ENCODE measurements around the gene NOC2L.
A peak's percentile ranks its signal among the peaks of the same experiment; 100 is the strongest.

The NOC2L gene

DNA sequence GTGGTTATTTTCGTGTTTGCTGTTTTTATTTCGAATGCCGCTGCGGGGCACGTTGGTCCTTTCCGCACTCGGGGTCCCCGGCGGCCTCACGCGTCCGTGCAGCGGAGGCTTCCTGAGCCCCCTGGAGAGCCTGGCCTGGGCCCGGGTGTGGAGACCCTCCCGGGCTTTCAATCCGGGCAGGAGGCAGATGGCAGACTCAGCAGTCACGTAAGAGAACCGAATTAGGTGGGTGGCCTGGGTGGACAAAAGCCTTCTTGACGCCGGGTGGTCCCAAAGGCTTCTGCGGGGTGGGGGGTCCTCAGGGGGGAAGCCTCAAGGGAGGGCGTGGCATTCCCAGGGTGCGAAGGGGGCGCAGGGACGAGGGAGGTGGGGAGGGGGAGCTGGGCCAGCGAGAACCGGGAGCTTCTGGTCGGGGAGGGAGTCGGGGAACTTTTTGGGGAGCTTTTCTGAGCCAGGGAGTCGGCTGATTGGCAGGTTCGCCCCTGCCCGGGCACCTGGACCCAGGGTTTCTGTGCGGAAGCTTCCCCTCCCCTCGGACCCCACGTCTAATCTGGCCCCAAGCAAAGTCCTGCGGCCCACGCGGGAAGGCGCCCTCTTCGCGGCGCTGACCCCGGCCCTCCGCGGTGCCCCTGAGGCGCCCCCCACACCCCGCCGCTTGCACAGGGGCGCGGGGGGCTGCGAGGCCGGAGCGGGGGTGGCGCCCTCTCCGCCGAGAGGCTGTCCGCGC lies 42.2 kb upstream of the NOC2L start:
- no peak for DNase-seq (ENCODE audit: low read depth)
- peak overlapping the region; percentile 60 for H3K4me3 ChIP-seq (ENCODE audit: low read length)
- TF ChIP-seq CTCF (conservative IDR thresholded peaks at IDR 0.05; ENCODE audit: low read depth, low read length), result no peak

- no peak for TF ChIP-seq CTCF (conservative IDR thresholded peaks at IDR 0.05; ENCODE audit: low read depth, low read length)
- peak; percentile 64 for DNase-seq (ENCODE audit: low read depth)
- peak overlapping the region; percentile 60 for H3K4me3 ChIP-seq (ENCODE audit: low read length)
Measured at GRCh38 chr1:1000357-1001056, 41.5 kb upstream of the NOC2L start.

- DNase-seq (ENCODE audit: low read depth), result peak; percentile 79
- no peak for TF ChIP-seq CTCF (conservative IDR thresholded peaks at IDR 0.05; ENCODE audit: low read depth, low read length)
- peak within 1 kb of the TSS; percentile 60 for H3K4me3 ChIP-seq (ENCODE audit: low read length)
Measured at GRCh38 chr1:999725-1000356, 40.8 kb upstream of the NOC2L start, which contains the start of gene HES4. Gene HES4, minus strand, starts transcription at chr1:1000097. Its CDS starts 124 bp downstream, at chr1:999973.

DNA sequence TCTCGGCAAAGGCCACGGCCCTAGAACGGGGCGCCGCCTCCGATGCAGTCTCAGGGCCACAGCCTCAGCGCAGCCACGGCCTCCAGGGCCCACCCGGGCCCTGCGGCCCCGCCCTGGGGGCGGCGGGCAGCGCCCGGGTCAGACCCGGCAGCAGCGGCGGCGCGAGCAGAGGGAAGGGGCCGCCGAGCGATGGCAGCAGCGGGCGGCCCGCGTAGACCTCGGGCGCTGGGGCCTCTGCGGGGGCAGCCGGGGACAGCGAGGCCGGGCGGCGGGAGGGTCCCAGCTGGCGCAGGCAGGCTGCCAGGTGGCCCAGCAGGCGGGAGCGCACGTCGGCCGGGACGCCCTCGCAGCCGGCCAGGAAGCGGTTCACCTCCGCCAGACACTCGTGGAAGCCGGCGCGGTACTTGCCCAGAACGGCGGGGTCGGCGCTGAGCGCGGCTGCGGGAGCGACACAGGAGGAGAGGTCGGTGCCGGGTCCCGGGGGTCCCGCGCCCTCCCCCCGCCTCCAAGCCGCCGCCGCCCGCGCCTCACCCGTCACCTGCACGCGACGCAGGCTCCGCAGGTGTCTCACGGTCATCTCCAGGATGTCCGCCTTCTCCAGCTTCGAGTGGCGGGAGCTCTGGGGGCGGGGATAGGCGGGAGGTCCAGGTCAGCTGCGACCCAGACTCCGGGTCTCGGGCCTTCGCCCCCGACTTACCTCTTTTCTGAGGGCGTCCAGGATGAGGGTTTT lies 40.1 kb upstream of the NOC2L start:
- peak overlapping the region; percentile 55 for H3K4me3 ChIP-seq (ENCODE audit: low read length)
- DNase-seq (ENCODE audit: low read depth), result no peak
- TF ChIP-seq CTCF (conservative IDR thresholded peaks at IDR 0.05; ENCODE audit: low read depth, low read length), result no peak

- TF ChIP-seq CTCF (conservative IDR thresholded peaks at IDR 0.05; ENCODE audit: low read depth, low read length), result no peak
- DNase-seq (ENCODE audit: low read depth), result no peak
- peak overlapping the region; percentile 55 for H3K4me3 ChIP-seq (ENCODE audit: low read length)
Measured at GRCh38 chr1:998745-998994, 39.6 kb upstream of the NOC2L start.

DNA sequence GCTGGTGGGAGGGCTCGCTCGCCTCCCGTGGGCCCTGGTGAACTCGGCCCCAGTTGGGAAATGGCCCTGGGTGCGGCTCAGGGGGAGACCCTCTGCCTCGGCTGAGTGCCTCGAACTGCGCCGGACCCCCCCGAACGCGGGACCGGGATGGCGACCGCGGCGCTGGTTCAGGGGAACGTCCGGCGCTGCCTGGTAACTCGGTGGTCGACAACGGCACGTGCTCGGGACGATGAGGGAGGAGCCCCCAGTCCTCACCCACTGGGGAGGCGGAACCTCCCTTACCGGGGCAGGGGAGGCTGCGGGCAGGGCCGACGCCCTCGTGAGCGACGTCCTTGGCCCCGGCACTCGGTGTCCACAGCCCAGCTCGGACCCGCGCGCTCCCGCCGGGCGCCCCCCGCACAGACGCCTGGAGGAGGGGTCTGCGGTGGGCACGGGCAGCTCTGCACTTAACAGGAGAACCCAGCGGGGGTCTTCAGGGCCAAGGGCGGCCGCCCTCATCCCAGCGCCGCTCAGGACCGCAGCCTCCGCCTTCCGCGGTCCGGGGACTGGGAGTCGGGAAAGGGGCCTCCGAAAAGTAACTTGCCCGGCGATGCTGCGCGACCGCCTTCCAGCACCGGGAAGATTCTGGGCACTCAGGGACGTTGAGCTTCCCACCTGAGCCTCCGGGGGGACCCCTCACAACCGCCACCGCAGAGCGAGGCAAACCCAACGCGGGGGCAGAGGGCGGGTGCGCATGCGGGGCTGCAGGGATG lies 39.1 kb upstream of the NOC2L start:
- TF ChIP-seq CTCF (conservative IDR thresholded peaks at IDR 0.05; ENCODE audit: low read depth, low read length), result peak; percentile 3
- peak overlapping the region; percentile 46 for H3K4me3 ChIP-seq (ENCODE audit: low read length)
- DNase-seq (ENCODE audit: low read depth), result no peak
